Stimulated activated CD8-positive, alpha-beta memory T cell treated with anti-CD3 and anti-CD28 coated beads, Interleukin-7, amount 100 ng/mL, for 48 hours (primary cell): ENCODE results near the gene DMKN.

Experiments used
- DNase-seq, 2 donors: peaks; one replicate each; pipeline ENCODE4 v3.0.0-alpha.2; 2020; ENCODE audit warnings: low read depth in 1 of 2; ENCODE audit errors: extremely low read depth in 1 of 2

The DMKN gene

GRCh38 chr19:35549879-35550523 is 36.6 kb upstream of the DMKN start:
- DNase-seq = no peak

- DNase-seq = no peak
Measured at GRCh38 chr19:35549174-35549788, 35.8 kb upstream of the DMKN start.

- DNase-seq = no peak
Measured at GRCh38 chr19:35546532-35546931, 33.1 kb upstream of the DMKN start.

GRCh38 chr19:35545855-35546381 is 32.5 kb upstream of the DMKN start:
- peak; percentile 68 to 74 for DNase-seq

- DNase-seq = peak; percentile 76 to 78
Measured at GRCh38 chr19:35545001-35545854, 31.8 kb upstream of the DMKN start, which contains the start of gene TMEM147. TSS of gene TMEM147 (plus strand) at chr19:35545626. CDS start at chr19:35545740, 114 bp downstream.

- no peak for DNase-seq
Measured at GRCh38 chr19:35544110-35544802, 30.8 kb upstream of the DMKN start.

- DNase-seq = no peak
Measured at GRCh38 chr19:35543280-35544109, 30.0 kb upstream of the DMKN start.

- DNase-seq = no peak
Measured at GRCh38 chr19:35542209-35542608, 28.8 kb upstream of the DMKN start.

GRCh38 chr19:35540356-35540927 is 27.0 kb upstream of the DMKN start:
- no peak for DNase-seq

GRCh38 chr19:35539850-35540249 is 26.4 kb upstream of the DMKN start:
- DNase-seq = no peak

GRCh38 chr19:35539314-35539713 is 25.9 kb upstream of the DMKN start:
- DNase-seq = no peak

- no peak for DNase-seq
Measured at GRCh38 chr19:35534803-35535480, 21.5 kb upstream of the DMKN start.

GRCh38 chr19:35533822-35534392 is 20.5 kb upstream of the DMKN start:
- DNase-seq = no peak

GRCh38 chr19:35533201-35533821 is 19.9 kb upstream of the DMKN start, which contains the start of gene GAPDHS:
TSS of gene GAPDHS (plus strand) at chr19:35533456. CDS start at chr19:35533528, 72 bp downstream.
- DNase-seq = no peak

GRCh38 chr19:35531291-35531690 is 17.8 kb upstream of the DMKN start:
- DNase-seq = no peak

GRCh38 chr19:35529241-35530218 is 16.1 kb upstream of the DMKN start:
- no peak for DNase-seq
